ENCODE results near the gene CIDEA. TPM values are rescaled to one million over a fixed set of nuclear protein-coding genes. Genes with fewer than 3 reads are reported as not detected.
"Not testable (repeated sequence)": the region's sequence is repeated elsewhere in the genome, so short reads cannot be mapped to it uniquely, and the experiment has no call there.

The CIDEA gene
- total RNA-seq: not detected

- Histone ChIP-seq H3K9me3 (no peaks in the 10 kb centered on the region), H3K4me1 (peaks cover 0 to 14% of the 10 kb centered on the region in 2 donors), H3K27ac (no peak within 1 kb of the TSS), H3K27me3 (peaks cover 3% of the 10 kb centered on the region), H3K4me3 (peak within 1 kb of the TSS; percentile 50 to 55), H3K36me3 (no peaks in the 10 kb centered on the region)
- TF ChIP-seq CTCF (IDR thresholded peaks at IDR 0.05): no peak
- intact Hi-C loops (cut with DNase I): no loop called here
- no peak for DNase-seq (ENCODE audit: low spot score in 2 of 2)
Measured at GRCh38 chr18:12254136-12254819, at the start of gene CIDEA. CIDEA (plus strand) TSS chr18:12254361; CDS start chr18:12254384, 23 bp downstream.

GRCh38 chr18:12208296-12209153 is 45.6 kb upstream of the CIDEA start:
- H3K9me3 ChIP-seq; DNase-seq (ENCODE audit: low spot score in 2 of 2); H3K4me3 ChIP-seq; H3K27me3 ChIP-seq; H3K36me3 ChIP-seq; H3K4me1 ChIP-seq; H3K27ac ChIP-seq; intact Hi-C loops (cut with DNase I): not testable (repeated sequence)

GRCh38 chr18:12212308-12212707 is 41.9 kb upstream of the CIDEA start:
- H3K4me1 ChIP-seq; H3K27me3 ChIP-seq; intact Hi-C loops (cut with DNase I): not testable (repeated sequence)

GRCh38 chr18:12214296-12215005 is 39.7 kb upstream of the CIDEA start:
- H3K27ac ChIP-seq; DNase-seq (ENCODE audit: low spot score in 2 of 2); H3K27me3 ChIP-seq; H3K4me3 ChIP-seq; H3K9me3 ChIP-seq; H3K36me3 ChIP-seq; intact Hi-C loops (cut with DNase I); H3K4me1 ChIP-seq: not testable (repeated sequence)

More at GRCh38 chr18:12212308-12212707, 41.9 kb upstream of the CIDEA start:
- not testable (repeated sequence) for H3K27ac ChIP-seq; H3K9me3 ChIP-seq; DNase-seq (ENCODE audit: low spot score in 2 of 2); H3K36me3 ChIP-seq; H3K4me3 ChIP-seq

- H3K4me1 ChIP-seq; DNase-seq (ENCODE audit: low spot score in 2 of 2); H3K36me3 ChIP-seq; intact Hi-C loops (cut with DNase I); H3K9me3 ChIP-seq; H3K27me3 ChIP-seq; H3K27ac ChIP-seq; H3K4me3 ChIP-seq: not testable (repeated sequence)
Measured at GRCh38 chr18:12216471-12216870, 37.7 kb upstream of the CIDEA start.

GRCh38 chr18:12218603-12219002 is 35.6 kb upstream of the CIDEA start:
- H3K36me3 ChIP-seq; H3K27me3 ChIP-seq; H3K9me3 ChIP-seq; intact Hi-C loops (cut with DNase I); DNase-seq (ENCODE audit: low spot score in 2 of 2); H3K4me3 ChIP-seq; H3K4me1 ChIP-seq; H3K27ac ChIP-seq: not testable (repeated sequence)

GRCh38 chr18:12222041-12222440 is 32.1 kb upstream of the CIDEA start:
- intact Hi-C loops (cut with DNase I): not testable (repeated sequence)

GRCh38 chr18:12223326-12223725 is 30.8 kb upstream of the CIDEA start:
- intact Hi-C loops (cut with DNase I); DNase-seq (ENCODE audit: low spot score in 2 of 2); H3K27me3 ChIP-seq; H3K36me3 ChIP-seq; H3K9me3 ChIP-seq; H3K4me3 ChIP-seq; H3K4me1 ChIP-seq; H3K27ac ChIP-seq: not testable (repeated sequence)

More at GRCh38 chr18:12222041-12222440, 32.1 kb upstream of the CIDEA start:
- not testable (repeated sequence) for DNase-seq (ENCODE audit: low spot score in 2 of 2); H3K9me3 ChIP-seq; H3K4me1 ChIP-seq; H3K36me3 ChIP-seq; H3K27ac ChIP-seq; H3K27me3 ChIP-seq; H3K4me3 ChIP-seq

- H3K27ac ChIP-seq; H3K4me3 ChIP-seq; H3K36me3 ChIP-seq; H3K4me1 ChIP-seq; intact Hi-C loops (cut with DNase I); H3K27me3 ChIP-seq; DNase-seq (ENCODE audit: low spot score in 2 of 2); H3K9me3 ChIP-seq: not testable (repeated sequence)
Measured at GRCh38 chr18:12226807-12227206, 27.4 kb upstream of the CIDEA start.

GRCh38 chr18:12227399-12228186 is 26.6 kb upstream of the CIDEA start:
- H3K9me3 ChIP-seq; H3K27me3 ChIP-seq; H3K4me3 ChIP-seq; H3K27ac ChIP-seq; H3K4me1 ChIP-seq; intact Hi-C loops (cut with DNase I); DNase-seq (ENCODE audit: low spot score in 2 of 2); H3K36me3 ChIP-seq: not testable (repeated sequence)

- H3K4me1 ChIP-seq; intact Hi-C loops (cut with DNase I); H3K4me3 ChIP-seq; H3K36me3 ChIP-seq; DNase-seq (ENCODE audit: low spot score in 2 of 2); H3K9me3 ChIP-seq; H3K27me3 ChIP-seq; H3K27ac ChIP-seq: not testable (repeated sequence)
Measured at GRCh38 chr18:12228308-12228707, 25.9 kb upstream of the CIDEA start.

- H3K27me3 ChIP-seq; DNase-seq (ENCODE audit: low spot score in 2 of 2); H3K4me3 ChIP-seq; H3K4me1 ChIP-seq; intact Hi-C loops (cut with DNase I); H3K9me3 ChIP-seq; H3K27ac ChIP-seq; H3K36me3 ChIP-seq: not testable (repeated sequence)
Measured at GRCh38 chr18:12230561-12230960, 23.6 kb upstream of the CIDEA start.
